Stomach (tissue), 9 donors: ENCODE measurements around the gene ADAM8. TPM values are rescaled to one million over a fixed set of nuclear protein-coding genes. Genes with fewer than 3 reads are reported as not detected.

Experiments used
- DNase-seq, 2 donors: peaks; one replicate each; pipeline versions ENCODE4 v3.0.0 to v3.0.0-alpha.2; 2013 to 2019
- H3K27ac ChIP-seq, 5 donors: fragments of 200-600 bp in 4 of 5; sonication (generic) in 4 of 5; one replicate each; pipeline ENCODE4 v1.5.1; 2013 to 2019; ENCODE audit warnings: mild to moderate bottlenecking in 1 of 5, moderate library complexity in 1 of 5
- H3K27me3 ChIP-seq, 3 donors: fragments of 200-600 bp; sonication (generic); one replicate each; pipeline ENCODE4 v1.5.1; 2017 to 2019; ENCODE audit warnings: mixed run types in 1 of 3
- H3K36me3 ChIP-seq, 4 donors: fragments of 200-600 bp; sonication (generic); 1 replicate in 3 of 4; 2 replicates in 1 of 4; pipeline ENCODE4 v1.5.1; 2016 to 2019
- H3K4me1 ChIP-seq, 4 donors: fragments of 200-600 bp; sonication (generic); one replicate each; pipeline ENCODE4 v1.5.1; 2016 to 2019
- H3K4me3 ChIP-seq, 4 donors: fragments of 200-600 bp; sonication (generic) in 3 of 4; one replicate each; pipeline ENCODE4 v1.5.1; 2016 to 2019; ENCODE audit warnings: mild to moderate bottlenecking in 1 of 4
- H3K9me3 ChIP-seq, 4 donors: fragments of 200-600 bp; sonication (generic); one replicate each; pipeline ENCODE4 v1.5.1; 2016 to 2019
- EP300 ChIP-seq: sonication (generic); formaldehyde crosslinking; IDR thresholded peaks from one replicate; pipeline ENCODE4 v1.6.1; 2017; ENCODE audit warnings: antibody characterized with exemption
- POLR2A ChIP-seq, 4 donors: fragments of 450-650 bp; IDR thresholded peaks; one replicate each; pipeline ENCODE4 v1.6.1; 2016; ENCODE audit warnings: antibody characterized with exemption in 4 of 4, control low read depth in 2 of 4, mild to moderate bottlenecking in 1 of 4, moderate library complexity in 1 of 4
- POLR2AphosphoS5 ChIP-seq, 3 donors: sonication (generic); formaldehyde crosslinking; IDR thresholded peaks; one replicate each; pipeline ENCODE4 v1.6.1; 2016; ENCODE audit warnings: antibody characterized with exemption in 3 of 3
- WGBS, 5 donors: extraction: QIAGEN DNeasy Blood & Tissue Kit in 3 of 5; methylation state at CpG; one replicate each; pipeline versions ENCODE4 v1.1.5 to v1.1.7; 2013 to 2018; 5-methylcytosine and 5-hydroxymethylcytosine counted together
- intact Hi-C: fragments of 100-400 bp; cut with DNase I; formaldehyde crosslinking; loops from one replicate; pipeline ENCODE4 v1.15.1; 2023; ENCODE audit warnings: low total_unique reads
- polyA plus RNA-seq, 3 donors: library from polyadenylated mRNA; stranded (reverse); fragments of 200-250 nt; gene quantifications; one replicate each; pipeline ENCODE4 v1.2.3, GENCODE V29; 2013
- total RNA-seq, 5 donors: library from RNA; depleted of rRNA; stranded (reverse); fragments of >200 nt; gene quantifications; one replicate each; pipeline versions ENCODE4 v1.1.0 to v1.2.3, GENCODE V29; 2014 to 2016
- TF ChIP-seq, protein P1 (sequence below), 7 experiments: fragments of 450-650 bp in 4 of 7; fragments of 200-600 bp in 3 of 7; sonication (generic) in 3 of 7; IDR thresholded peaks; one replicate each; pipeline ENCODE4 v1.5.1; 2016 to 2019; ENCODE audit warnings: antibody characterized with exemption in 7 of 7, control low read depth in 2 of 7, mild to moderate bottlenecking in 1 of 7
- donor health status: healthy with polysubstance abuse.
- donor health status: Bipolar disorder and iron deficiency.
- donor health status: healthy.

The ADAM8 gene
- total and polyA plus RNA-seq, 8 donors: 1.8 to 50.8 (median 4.4) TPM; not detected in 1

GRCh38 chr10:133248334-133248715 is 28.3 kb downstream of the ADAM8 start:
- no peaks in the 10 kb centered on the region for H3K36me3 ChIP-seq
- H3K27me3 ChIP-seq: peaks cover 0 to 96% (median 34%) of the 10 kb centered on the region in 3 donors
- H3K27ac ChIP-seq: no peak overlapping the region
- intact Hi-C loops: no loop called here
- no peak overlapping the region for H3K4me3 ChIP-seq
- TF ChIP-seq, protein P1, sequence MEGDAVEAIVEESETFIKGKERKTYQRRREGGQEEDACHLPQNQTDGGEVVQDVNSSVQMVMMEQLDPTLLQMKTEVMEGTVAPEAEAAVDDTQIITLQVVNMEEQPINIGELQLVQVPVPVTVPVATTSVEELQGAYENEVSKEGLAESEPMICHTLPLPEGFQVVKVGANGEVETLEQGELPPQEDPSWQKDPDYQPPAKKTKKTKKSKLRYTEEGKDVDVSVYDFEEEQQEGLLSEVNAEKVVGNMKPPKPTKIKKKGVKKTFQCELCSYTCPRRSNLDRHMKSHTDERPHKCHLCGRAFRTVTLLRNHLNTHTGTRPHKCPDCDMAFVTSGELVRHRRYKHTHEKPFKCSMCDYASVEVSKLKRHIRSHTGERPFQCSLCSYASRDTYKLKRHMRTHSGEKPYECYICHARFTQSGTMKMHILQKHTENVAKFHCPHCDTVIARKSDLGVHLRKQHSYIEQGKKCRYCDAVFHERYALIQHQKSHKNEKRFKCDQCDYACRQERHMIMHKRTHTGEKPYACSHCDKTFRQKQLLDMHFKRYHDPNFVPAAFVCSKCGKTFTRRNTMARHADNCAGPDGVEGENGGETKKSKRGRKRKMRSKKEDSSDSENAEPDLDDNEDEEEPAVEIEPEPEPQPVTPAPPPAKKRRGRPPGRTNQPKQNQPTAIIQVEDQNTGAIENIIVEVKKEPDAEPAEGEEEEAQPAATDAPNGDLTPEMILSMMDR (IDR thresholded peaks at IDR 0.05): no peak
- TF ChIP-seq POLR2A (IDR thresholded peaks at IDR 0.05) (no peak), POLR2AphosphoS5 (IDR thresholded peaks at IDR 0.05) (no peak), EP300 (no peak)
- DNase-seq: no peak
- H3K4me1 ChIP-seq: peaks cover 0 to 10% (median 7%) of the 10 kb centered on the region in 4 donors
- WGBS, 5 donors: 71 to 89% (median 84%) methylated on average over 2 to 12 of the region's 12 CpGs
- H3K9me3 ChIP-seq: no peaks in the 10 kb centered on the region

DNA sequence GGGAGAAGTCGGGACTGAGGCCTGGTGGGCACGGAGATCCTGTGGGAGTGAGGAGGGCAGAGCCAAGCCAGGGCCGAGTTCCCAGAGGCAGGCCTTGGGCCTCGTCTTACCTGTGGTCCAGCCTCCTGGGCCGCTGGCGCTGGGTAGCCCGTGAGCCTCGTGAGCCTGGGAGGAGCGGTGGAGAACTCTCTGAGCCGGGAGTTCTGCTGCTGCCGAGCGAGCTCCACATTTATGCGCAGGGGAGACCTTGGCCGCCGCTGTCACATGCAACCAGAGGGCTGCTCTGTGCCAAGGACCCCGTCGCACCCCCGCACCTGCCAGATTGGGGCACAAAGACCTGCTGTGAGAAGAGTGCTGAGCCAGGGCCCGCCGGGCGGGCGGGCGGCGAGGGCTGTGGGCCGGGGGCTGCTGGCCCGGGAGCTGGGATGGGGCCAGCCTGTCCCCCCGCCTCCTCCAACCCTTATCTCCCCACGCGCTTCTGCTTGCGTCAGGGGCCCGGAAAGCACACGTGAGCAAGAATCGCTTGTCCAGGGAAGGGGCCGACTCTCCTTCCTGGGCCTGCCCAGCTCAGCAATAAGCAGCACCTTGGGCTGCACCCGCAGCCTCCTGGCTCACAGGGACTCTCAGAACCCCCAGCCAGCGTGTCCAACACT is 28.9 kb downstream of the ADAM8 start:
- WGBS, 5 donors: 79 to 88% (median 80%) methylated on average over 19 to 36 of the region's 36 CpGs
- peaks cover 0 to 97% (median 35%) of the 10 kb centered on the region in 3 donors for H3K27me3 ChIP-seq
- DNase-seq: no peak
- no peaks in the 10 kb centered on the region for H3K36me3 ChIP-seq
- no peak overlapping the region for H3K27ac ChIP-seq
- intact Hi-C loops: no loop called here
- H3K9me3 ChIP-seq: no peaks in the 10 kb centered on the region
- H3K4me1 ChIP-seq: peaks cover 0 to 10% (median 7%) of the 10 kb centered on the region in 4 donors
- TF ChIP-seq POLR2AphosphoS5 (IDR thresholded peaks at IDR 0.05): no peak
- TF ChIP-seq EP300: no peak
- TF ChIP-seq POLR2A (IDR thresholded peaks at IDR 0.05): no peak
- TF ChIP-seq, protein P1 (IDR thresholded peaks at IDR 0.05): no peak
- H3K4me3 ChIP-seq: no peak overlapping the region

GRCh38 chr10:133246236-133246626 is 30.4 kb downstream of the ADAM8 start:
- Histone ChIP-seq H3K27ac (no peak overlapping the region), H3K36me3 (no peaks in the 10 kb centered on the region), H3K9me3 (no peaks in the 10 kb centered on the region), H3K27me3 (peaks cover 0 to 98% (median 39%) of the 10 kb centered on the region in 3 donors), H3K4me3 (no peak overlapping the region), H3K4me1 (peaks cover 0 to 17% (median 7%) of the 10 kb centered on the region in 4 donors)
- TF ChIP-seq, protein P1 (IDR thresholded peaks at IDR 0.05): no peak
- TF ChIP-seq POLR2AphosphoS5 (IDR thresholded peaks at IDR 0.05) (no peak), POLR2A (IDR thresholded peaks at IDR 0.05) (no peak), EP300 (no peak)
- intact Hi-C loops: no loop called here
- WGBS, 5 donors: 25 to 44% (median 36%) methylated on average over 12 of the region's 12 CpGs
- DNase-seq: no peak

DNA sequence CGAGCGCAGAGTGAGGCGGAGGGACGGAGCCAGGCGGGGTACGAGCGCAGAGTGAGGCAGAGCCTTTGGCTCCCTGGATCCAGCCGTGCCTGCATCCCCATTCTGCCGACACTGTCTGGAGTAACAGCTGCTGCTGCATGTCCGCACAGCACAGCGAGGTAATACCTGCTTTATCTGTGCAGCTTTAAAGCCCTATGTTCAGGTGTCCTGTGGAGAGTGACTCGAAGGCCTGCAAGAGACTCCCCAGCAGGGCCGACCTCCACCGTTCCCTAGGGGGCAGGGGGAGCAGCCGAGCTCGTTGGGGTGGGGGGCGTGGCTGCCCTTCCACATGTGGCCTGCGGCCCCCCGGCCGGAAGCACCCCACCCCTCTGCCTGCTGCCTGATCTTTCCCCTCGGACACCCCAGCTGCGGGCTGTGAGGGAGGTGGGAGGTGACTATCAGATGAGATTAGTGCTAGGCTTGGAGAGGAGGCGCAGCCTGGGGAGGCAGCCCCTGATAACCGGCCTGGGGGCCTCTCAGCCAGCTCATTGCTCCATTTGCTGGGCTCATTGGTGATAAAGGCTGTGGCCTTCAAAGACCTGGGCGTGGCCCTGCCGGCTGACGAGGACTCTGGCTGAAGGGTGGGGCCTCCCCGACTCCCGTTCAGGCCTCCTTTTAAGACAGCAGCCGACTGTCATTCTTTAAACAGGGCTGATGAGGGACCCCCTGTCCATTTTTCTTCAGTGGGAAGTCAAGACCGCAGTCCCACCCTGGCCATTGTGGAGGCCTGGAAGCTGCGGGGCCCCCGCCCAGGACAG is 31.0 kb downstream of the ADAM8 start:
- H3K9me3 ChIP-seq: no peaks in the 10 kb centered on the region
- H3K4me1 ChIP-seq: peaks cover 0 to 22% (median 8%) of the 10 kb centered on the region in 4 donors
- no peak overlapping the region for H3K4me3 ChIP-seq
- peak; percentile 41 to 84 for DNase-seq
- intact Hi-C loops: no loop called here
- H3K27me3 ChIP-seq: peaks cover 0 to 98% (median 45%) of the 10 kb centered on the region in 3 donors
- WGBS, 5 donors: 37 to 55% (median 43%) methylated on average over 23 to 33 of the region's 33 CpGs
- H3K27ac ChIP-seq: no peak overlapping the region
- TF ChIP-seq, protein P1 (IDR thresholded peaks at IDR 0.05): no peak
- TF ChIP-seq EP300 (no peak), POLR2AphosphoS5 (IDR thresholded peaks at IDR 0.05) (no peak), POLR2A (IDR thresholded peaks at IDR 0.05) (no peak)
- H3K36me3 ChIP-seq: no peaks in the 10 kb centered on the region
